Fibroblast of lung (primary cell): Measurements from ENCODE around the gene SORCS3.

Source experiments
- CTCF ChIP-seq, 2 donors: IDR thresholded peaks in 1 of 2; conservative IDR thresholded peaks in 1 of 2; 1 replicate in 1 of 2; 2 replicates in 1 of 2; pipeline ENCODE4 v1.5.1; 2011 to 2012; ENCODE audit warnings: low read length in 2 of 2, control low read depth in 1 of 2, inconsistent platforms in 1 of 2, low read depth in 1 of 2, mild to moderate bottlenecking in 1 of 2
- EZH2 ChIP-seq: IDR thresholded peaks from 2 replicates; pipeline ENCODE4 v1.5.1; 2012; ENCODE audit warnings: low read length, control low read depth, mild to moderate bottlenecking; ENCODE audit errors: missing control alignments

DNA sequence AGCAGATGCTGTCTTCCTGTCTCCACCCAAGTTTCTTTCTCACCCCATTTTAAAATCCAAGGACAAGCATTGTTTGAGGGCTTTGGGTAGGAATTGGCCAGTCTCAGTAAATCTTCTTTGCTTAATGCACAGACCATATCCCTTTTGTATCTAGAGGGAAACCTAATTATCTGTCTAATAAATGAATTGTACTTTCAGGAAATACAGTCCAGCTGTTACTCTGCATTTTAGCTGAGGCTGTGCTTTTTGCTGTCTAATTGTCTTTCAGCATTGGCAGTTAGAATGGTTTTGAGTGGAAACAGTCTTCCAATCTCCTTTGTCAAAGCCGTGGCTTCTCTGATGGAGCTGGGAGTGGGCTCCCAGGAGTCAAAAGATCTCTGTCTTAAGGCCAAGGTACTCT lies 388.2 kb downstream of the SORCS3 start:
- TF ChIP-seq CTCF (conservative IDR thresholded peaks at IDR 0.05 in 1 of 2, IDR thresholded peaks at IDR 0.05 in 1 of 2; ENCODE audit: low read depth in 1 of 2, low read length in 2 of 2): no peak
- TF ChIP-seq EZH2: no peak
